ENCODE measurements around the gene TTLL4.

TTLL4 gene

GRCh38 chr2:218781691-218782527, 71.3 kb downstream of the TTLL4 start, which contains the start of gene CYP27A1:
Gene CYP27A1, plus strand, starts transcription at chr2:218782147. Its CDS starts 36 bp downstream, at chr2:218782183.
- in situ Hi-C loops (cut with MboI; ENCODE audit: low sequenced_read_pairs) = no loop called here

GRCh38 chr2:218782528-218782844, 71.9 kb downstream of the TTLL4 start:
- in situ Hi-C loops (cut with MboI; ENCODE audit: low sequenced_read_pairs) = no loop called here

GRCh38 chr2:218783688-218784087, 73.1 kb downstream of the TTLL4 start:
- in situ Hi-C loops (cut with MboI; ENCODE audit: low sequenced_read_pairs) = no loop called here

- in situ Hi-C loops (cut with MboI; ENCODE audit: low sequenced_read_pairs) = no loop called here
These were observed 74.5 kb downstream of the TTLL4 start for GRCh38 chr2:218785103-218785502.

GRCh38 chr2:218786133-218786532, 75.5 kb downstream of the TTLL4 start:
- in situ Hi-C loops (cut with MboI; ENCODE audit: low sequenced_read_pairs) = no loop called here

- in situ Hi-C loops (cut with MboI; ENCODE audit: low sequenced_read_pairs) = no loop called here
These were observed 78.1 kb downstream of the TTLL4 start for GRCh38 chr2:218788529-218789255.

GRCh38 chr2:218792433-218792832, 81.8 kb downstream of the TTLL4 start:
- in situ Hi-C loops (cut with MboI; ENCODE audit: low sequenced_read_pairs) = no loop called here

GRCh38 chr2:218796691-218797090, 86.1 kb downstream of the TTLL4 start:
- in situ Hi-C loops (cut with MboI; ENCODE audit: low sequenced_read_pairs) = no loop called here

- in situ Hi-C loops (cut with MboI; ENCODE audit: low sequenced_read_pairs) = no loop called here
These were observed 88.3 kb downstream of the TTLL4 start for GRCh38 chr2:218798767-218799504.

GRCh38 chr2:218799990-218800389, 89.4 kb downstream of the TTLL4 start:
- in situ Hi-C loops (cut with MboI; ENCODE audit: low sequenced_read_pairs) = no loop called here

GRCh38 chr2:218802386-218802994, 91.9 kb downstream of the TTLL4 start:
- in situ Hi-C loops (cut with MboI; ENCODE audit: low sequenced_read_pairs) = no loop called here

GRCh38 chr2:218804817-218805216, 94.2 kb downstream of the TTLL4 start:
- in situ Hi-C loops (cut with MboI; ENCODE audit: low sequenced_read_pairs) = no loop called here

Measured in HL-60/S4 treated with phorbol 12-myristate 13-acetate at 8.2 ng/mL for 4 days and 3 days (cell line).